Bronchial epithelial cell (primary cell): ENCODE results near the gene ULK4. TPM values are rescaled to one million over a fixed set of nuclear protein-coding genes. Genes with fewer than 3 reads are reported as not detected.

ENCODE experiments used
- DNase-seq: peaks from one replicate; pipeline ENCODE4 v3.0.0-alpha.2; 2010; ENCODE audit warnings: low read depth
- FAIRE-seq: peaks from 2 replicates; lab custom pipeline; 2011; peaks lifted over from hg19 to GRCh38; lab: Jason Lieb, UNC
- H3K27me3 ChIP-seq: 2 replicates; pipeline ENCODE4 v1.5.1; 2011; ENCODE audit warnings: low read length; ENCODE audit not compliant: control insufficient read depth, insufficient read depth
- H3K36me3 ChIP-seq: 2 replicates; pipeline ENCODE4 v1.5.1; 2011; ENCODE audit warnings: low read length; ENCODE audit not compliant: control insufficient read depth, insufficient read depth
- H3K4me3 ChIP-seq: 2 replicates; pipeline ENCODE4 v1.5.1; 2011; ENCODE audit warnings: mild to moderate bottlenecking, low read depth, low read length, control low read depth
- total RNA-seq: library from RNA; depleted of rRNA; stranded (reverse); fragments of >200 nt; gene quantifications from 2 replicates; pipeline ENCODE4 v1.2.1, GENCODE V29; 2014
- TF ChIP-seq, protein P1 (sequence below): IDR thresholded peaks from 2 replicates; pipeline ENCODE4 v1.5.1; 2011; ENCODE audit warnings: mild to moderate bottlenecking, moderate library complexity, low read length, control low read depth, inconsistent platforms; ENCODE audit not compliant: insufficient read depth, severe bottlenecking

ULK4 gene
- total RNA-seq, 1 donor from 2014 or later = 3.9 TPM

- TF ChIP-seq, protein P1, sequence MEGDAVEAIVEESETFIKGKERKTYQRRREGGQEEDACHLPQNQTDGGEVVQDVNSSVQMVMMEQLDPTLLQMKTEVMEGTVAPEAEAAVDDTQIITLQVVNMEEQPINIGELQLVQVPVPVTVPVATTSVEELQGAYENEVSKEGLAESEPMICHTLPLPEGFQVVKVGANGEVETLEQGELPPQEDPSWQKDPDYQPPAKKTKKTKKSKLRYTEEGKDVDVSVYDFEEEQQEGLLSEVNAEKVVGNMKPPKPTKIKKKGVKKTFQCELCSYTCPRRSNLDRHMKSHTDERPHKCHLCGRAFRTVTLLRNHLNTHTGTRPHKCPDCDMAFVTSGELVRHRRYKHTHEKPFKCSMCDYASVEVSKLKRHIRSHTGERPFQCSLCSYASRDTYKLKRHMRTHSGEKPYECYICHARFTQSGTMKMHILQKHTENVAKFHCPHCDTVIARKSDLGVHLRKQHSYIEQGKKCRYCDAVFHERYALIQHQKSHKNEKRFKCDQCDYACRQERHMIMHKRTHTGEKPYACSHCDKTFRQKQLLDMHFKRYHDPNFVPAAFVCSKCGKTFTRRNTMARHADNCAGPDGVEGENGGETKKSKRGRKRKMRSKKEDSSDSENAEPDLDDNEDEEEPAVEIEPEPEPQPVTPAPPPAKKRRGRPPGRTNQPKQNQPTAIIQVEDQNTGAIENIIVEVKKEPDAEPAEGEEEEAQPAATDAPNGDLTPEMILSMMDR = no peak
- H3K4me3 ChIP-seq = no peak overlapping the region
- H3K27me3 ChIP-seq = no peaks in the 10 kb centered on the region
- FAIRE-seq (no peak), DNase-seq (no peak)
- H3K36me3 ChIP-seq = no peaks in the 10 kb centered on the region
Observed at GRCh38 chr3:41328926-41329325, 633.0 kb downstream of the ULK4 start.

- Histone ChIP-seq H3K4me3 (no peak overlapping the region), H3K36me3 (no peaks in the 10 kb centered on the region), H3K27me3 (no peaks in the 10 kb centered on the region)
- TF ChIP-seq, protein P1 = no peak
- FAIRE-seq = peak; percentile 87
- DNase-seq = peak; percentile 91
Observed at GRCh38 chr3:41327718-41328117, 634.2 kb downstream of the ULK4 start.

DNA sequence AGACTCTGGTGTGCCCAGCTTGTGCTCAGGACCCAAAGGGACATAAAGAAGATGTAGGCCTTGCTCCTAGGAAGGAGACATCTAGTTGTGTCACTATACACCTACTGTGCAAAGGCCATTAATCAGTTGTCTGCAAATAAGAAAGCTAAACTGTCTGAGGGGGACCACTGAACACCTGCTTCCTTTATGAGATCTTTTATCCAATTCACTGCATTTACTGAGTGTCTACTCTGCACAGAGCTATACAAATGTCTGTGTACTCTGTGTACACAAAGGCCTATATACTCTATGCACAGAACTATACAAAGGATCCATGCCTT lies 637.8 kb downstream of the ULK4 start:
- H3K36me3 ChIP-seq = no peaks in the 10 kb centered on the region
- no peak for DNase-seq
- no peaks in the 10 kb centered on the region for H3K27me3 ChIP-seq
- FAIRE-seq = no peak
- TF ChIP-seq, protein P1 = no peak
- no peak overlapping the region for H3K4me3 ChIP-seq

DNA sequence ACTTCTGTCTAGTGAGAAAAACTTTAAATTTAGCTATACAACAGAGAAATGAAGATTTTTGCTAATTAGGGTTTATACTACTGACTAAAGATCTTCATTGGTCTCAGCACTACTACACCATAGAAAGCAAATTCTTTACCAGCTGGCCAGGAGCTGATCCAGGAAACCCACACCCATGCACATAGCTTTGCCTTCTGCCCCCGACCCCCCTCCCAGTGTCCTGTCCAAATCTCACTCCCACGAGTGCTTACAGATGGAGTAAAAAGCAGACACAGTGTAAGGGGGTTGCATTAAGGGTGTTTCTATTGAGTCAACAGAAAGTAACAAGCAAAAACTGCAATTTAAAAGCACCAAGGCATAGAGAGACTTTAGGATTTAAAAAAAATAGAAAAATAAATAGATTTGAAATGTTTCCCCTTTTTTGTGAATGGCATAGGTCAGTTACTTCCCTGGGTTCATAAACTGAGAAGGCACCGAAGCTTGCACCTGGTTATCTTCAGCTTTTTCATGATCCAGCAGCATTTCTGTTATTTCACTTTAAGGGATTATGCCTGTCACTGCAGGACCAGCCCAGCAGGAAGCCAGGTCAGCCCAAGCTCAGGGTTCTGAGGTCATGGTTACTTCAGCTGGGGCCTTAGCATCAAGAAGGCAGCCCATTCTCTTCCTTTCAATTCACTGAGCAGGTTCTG lies 638.3 kb downstream of the ULK4 start:
- H3K27me3 ChIP-seq = no peaks in the 10 kb centered on the region
- no peak for FAIRE-seq
- H3K4me3 ChIP-seq = no peak overlapping the region
- no peaks in the 10 kb centered on the region for H3K36me3 ChIP-seq
- no peak for DNase-seq
- TF ChIP-seq, protein P1 = no peak

DNA sequence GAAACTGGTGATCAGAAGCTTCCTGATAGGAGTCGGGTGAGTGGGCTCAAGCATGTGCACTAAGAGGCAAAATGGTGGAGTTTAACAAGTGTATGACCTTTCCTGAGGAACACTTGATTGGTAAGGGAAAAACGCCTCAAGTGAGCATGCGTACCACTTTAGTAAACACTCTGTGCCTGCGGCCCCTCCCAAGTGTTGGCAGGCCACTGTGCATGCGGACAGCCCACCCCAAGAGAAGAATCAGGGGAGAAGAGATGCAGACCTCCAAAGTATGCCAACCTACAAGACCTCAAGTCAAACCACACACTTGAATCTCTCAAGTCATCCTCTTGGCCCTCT lies 640.3 kb downstream of the ULK4 start:
- DNase-seq = no peak
- Histone ChIP-seq H3K27me3 (no peaks in the 10 kb centered on the region), H3K36me3 (no peaks in the 10 kb centered on the region), H3K4me3 (no peak overlapping the region)
- TF ChIP-seq, protein P1 = no peak
- no peak for FAIRE-seq
